Liver (tissue), 9 donors: ENCODE measurements around the gene SYF2. TPM values are rescaled to one million over a fixed set of nuclear protein-coding genes. Genes with fewer than 3 reads are reported as not detected.

Experiments
- DNase-seq: peaks from one replicate; pipeline ENCODE4 v3.0.0-alpha.2; 2017; ENCODE audit warnings: low spot score
- H3K27ac ChIP-seq, 2 donors: one replicate each; pipeline ENCODE4 v1.7.0; 2013; ENCODE audit warnings: inconsistent platforms in 2 of 2, low read length in 2 of 2, control low read depth in 1 of 2, low read depth in 1 of 2, mild to moderate bottlenecking in 1 of 2
- H3K27me3 ChIP-seq, 4 donors: one replicate each; pipeline versions ENCODE4 v1.6.1 to v1.7.0; 2013; ENCODE audit warnings: low read length in 3 of 4, inconsistent platforms in 1 of 4, mild to moderate bottlenecking in 1 of 4, moderate library complexity in 1 of 4; ENCODE audit not compliant: control insufficient read depth in 4 of 4, insufficient read depth in 4 of 4
- H3K36me3 ChIP-seq, 4 donors: one replicate each; pipeline versions ENCODE4 v1.6.1 to v1.7.0; 2013; ENCODE audit warnings: low read length in 3 of 4, mild to moderate bottlenecking in 3 of 4, low read depth in 1 of 4, moderate library complexity in 1 of 4; ENCODE audit not compliant: control insufficient read depth in 4 of 4, insufficient read depth in 3 of 4
- H3K4me1 ChIP-seq, 4 donors: one replicate each; pipeline versions ENCODE4 v1.6.1 to v1.7.0; 2013; ENCODE audit warnings: low read length in 3 of 4, mild to moderate bottlenecking in 3 of 4, moderate library complexity in 1 of 4; ENCODE audit not compliant: control insufficient read depth in 4 of 4, insufficient read depth in 4 of 4
- H3K4me3 ChIP-seq, 3 donors: one replicate each; pipeline versions ENCODE4 v1.6.1 to v1.7.0; 2013; ENCODE audit warnings: low read length in 3 of 3, control low read depth in 1 of 3, low read depth in 1 of 3, mild to moderate bottlenecking in 1 of 3
- H3K9ac ChIP-seq, 2 donors: one replicate each; pipeline ENCODE4 v1.7.0; 2013; ENCODE audit warnings: low read length in 2 of 2, mild to moderate bottlenecking in 2 of 2, moderate library complexity in 2 of 2, control low read depth in 1 of 2, low read depth in 1 of 2
- H3K9me3 ChIP-seq, 4 donors: one replicate each; pipeline versions ENCODE4 v1.6.1 to v1.7.0; 2013; ENCODE audit warnings: low read length in 3 of 4; ENCODE audit not compliant: control insufficient read depth in 4 of 4
- EGR1 ChIP-seq, 2 donors: IDR thresholded peaks; 2 replicates each; pipeline ENCODE4 v1.6.1; 2016 to 2018; ENCODE audit warnings: antibody characterized with exemption in 2 of 2, low read depth in 2 of 2
- FOXA1 ChIP-seq: IDR thresholded peaks from 2 replicates; pipeline ENCODE4 v1.6.1; 2016; ENCODE audit warnings: antibody characterized with exemption
- FOXA2 ChIP-seq: IDR thresholded peaks from 2 replicates; pipeline ENCODE4 v1.6.1; 2016; ENCODE audit warnings: antibody characterized with exemption
- GABPA ChIP-seq, 2 donors: IDR thresholded peaks in 1 of 2; conservative IDR thresholded peaks in 1 of 2; 2 replicates each; pipeline ENCODE4 v1.6.1; 2016; ENCODE audit warnings: antibody characterized with exemption in 2 of 2, mild to moderate bottlenecking in 1 of 2, moderate library complexity in 1 of 2
- HNF4A ChIP-seq, 2 donors: conservative IDR thresholded peaks; 2 replicates each; pipeline ENCODE4 v1.6.1; 2016; ENCODE audit warnings: antibody characterized with exemption in 2 of 2, mild to moderate bottlenecking in 2 of 2
- HNF4G ChIP-seq: IDR thresholded peaks from 2 replicates; pipeline ENCODE4 v1.6.1; 2016; ENCODE audit warnings: antibody characterized with exemption
- JUND ChIP-seq, 2 donors: IDR thresholded peaks; 2 replicates each; pipeline ENCODE4 v1.6.1; 2016; ENCODE audit warnings: antibody characterized with exemption in 2 of 2
- NR2F2 ChIP-seq: IDR thresholded peaks from 2 replicates; pipeline ENCODE4 v1.6.1; 2016; ENCODE audit warnings: antibody characterized with exemption
- RAD21 ChIP-seq, 2 donors: IDR thresholded peaks; 2 replicates each; pipeline ENCODE4 v1.6.1; 2016; ENCODE audit warnings: antibody characterized with exemption in 2 of 2, mild to moderate bottlenecking in 2 of 2
- RXRA ChIP-seq, 2 donors: IDR thresholded peaks; 2 replicates each; pipeline ENCODE4 v1.6.1; 2017 to 2018; ENCODE audit warnings: antibody characterized with exemption in 2 of 2, mild to moderate bottlenecking in 1 of 2
- SP1 ChIP-seq: IDR thresholded peaks from 2 replicates; pipeline ENCODE4 v1.6.1; 2018; ENCODE audit warnings: antibody characterized with exemption, mild to moderate bottlenecking
- TAF1 ChIP-seq: conservative IDR thresholded peaks from 2 replicates; pipeline ENCODE4 v1.6.1; 2016; ENCODE audit warnings: antibody characterized with exemption, mild to moderate bottlenecking
- YY1 ChIP-seq: IDR thresholded peaks from 2 replicates; pipeline ENCODE4 v1.6.1; 2016; ENCODE audit warnings: antibody characterized with exemption, mild to moderate bottlenecking
- WGBS: extraction: QIAGEN DNeasy Blood & Tissue Kit; methylation state at CpG from one replicate; pipeline ENCODE4 v1.1.7; 2013; 5-methylcytosine and 5-hydroxymethylcytosine counted together
- polyA plus RNA-seq, 2 donors: library from polyadenylated mRNA; stranded (reverse) in 1 of 2; unstranded in 1 of 2; fragments of 200-250 nt in 1 of 2; fragments of >200 nt in 1 of 2; fragmentation: Nextera tagmentation in 1 of 2; extraction: Ambion mirVana in 1 of 2; gene quantifications; one replicate each; pipeline versions ENCODE4 v1.2.1 to v1.2.3, GENCODE V29; 2013 to 2015
- total RNA-seq, 2 donors: library from RNA; depleted of rRNA; stranded (reverse); fragments of >200 nt; gene quantifications; one replicate each; pipeline ENCODE4 v1.2.3, GENCODE V29; 2014
- TF ChIP-seq, protein P1 (sequence below): IDR thresholded peaks from 2 replicates; pipeline ENCODE4 v1.6.1; 2016; ENCODE audit warnings: antibody characterized with exemption, mild to moderate bottlenecking
- TF ChIP-seq, protein P2 (sequence below): IDR thresholded peaks from 2 replicates; pipeline ENCODE4 v1.6.1; 2016; ENCODE audit warnings: antibody characterized with exemption
- TF ChIP-seq, protein P3 (sequence below): fragments of 150-350 bp; IDR thresholded peaks from 2 replicates; pipeline ENCODE4 v1.5.1; 2017; ENCODE audit warnings: improper control_type of control experiment, low read depth, low read length; ENCODE audit not compliant: missing input control
- TF ChIP-seq, protein P4 (sequence below): IDR thresholded peaks from 2 replicates; pipeline ENCODE4 v1.6.1; 2016; ENCODE audit warnings: antibody characterized with exemption
- donor health status: healthy.
- donor health status: healthy.
- donor health status: healthy.
- donor health status: healthy.
- donor health status: healthy.

The SYF2 gene
- total and polyA plus RNA-seq, 4 donors, result 12.0 to 24.0 (median 15.2) TPM

DNA sequence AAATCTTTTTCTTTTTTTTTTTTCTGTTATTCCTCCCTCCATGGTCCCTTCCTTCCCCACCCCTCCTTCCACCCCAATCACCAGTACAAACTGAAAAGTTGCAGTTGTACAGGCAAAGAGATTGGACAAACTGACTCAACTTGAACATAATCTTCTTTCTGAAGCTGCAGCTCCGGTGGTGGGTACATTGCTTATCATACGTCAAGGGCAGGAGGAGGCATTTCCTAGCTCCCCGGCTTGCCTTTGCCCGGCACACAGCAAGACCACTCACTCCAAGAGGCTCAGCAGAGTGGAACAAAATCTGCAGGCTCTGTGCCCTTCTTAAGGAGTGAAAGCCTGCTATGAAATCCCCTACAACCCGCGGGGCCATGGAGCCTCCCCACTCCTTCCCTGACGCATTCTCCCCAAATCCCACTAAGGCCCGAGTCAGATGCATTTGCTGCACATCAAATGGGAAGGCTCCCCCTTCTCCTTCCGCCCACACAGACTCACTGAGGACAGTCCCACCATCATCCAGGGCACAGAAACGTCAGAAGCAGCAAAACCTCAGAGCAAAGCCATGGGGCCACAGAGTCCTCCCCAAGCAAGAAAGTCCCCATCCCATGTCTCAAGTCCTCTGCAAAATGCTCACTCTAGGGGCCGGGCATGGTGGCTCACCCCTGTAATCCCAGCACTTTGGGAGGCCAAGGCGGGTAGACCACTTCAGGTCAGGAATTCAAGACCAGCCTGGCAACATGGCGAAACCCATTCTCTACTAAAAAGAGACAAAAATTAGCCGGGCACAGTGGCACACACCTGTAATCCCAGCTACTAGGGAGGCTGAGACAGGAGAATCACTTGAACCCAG lies 45.9 kb downstream of the SYF2 start:
- H3K9ac ChIP-seq, result no peak overlapping the region
- no peak for DNase-seq
- H3K27ac ChIP-seq, result no peak overlapping the region
- no peaks in the 10 kb centered on the region for H3K27me3 ChIP-seq
- H3K36me3 ChIP-seq, result no peaks in the 10 kb centered on the region
- WGBS, result 85% methylated on average over 14 of the region's 14 CpGs
- no peaks in the 10 kb centered on the region for H3K4me1 ChIP-seq
- H3K4me3 ChIP-seq, result no peak overlapping the region
- TF ChIP-seq RAD21 (IDR thresholded peaks at IDR 0.05), result no peak
- TF ChIP-seq TAF1, result no peak
- no peak for TF ChIP-seq EGR1 (IDR thresholded peaks at IDR 0.05; ENCODE audit: low read depth in 2 of 2)
- no peak for TF ChIP-seq FOXA1
- no peak for TF ChIP-seq NR2F2
- H3K9me3 ChIP-seq, result no peaks in the 10 kb centered on the region

DNA sequence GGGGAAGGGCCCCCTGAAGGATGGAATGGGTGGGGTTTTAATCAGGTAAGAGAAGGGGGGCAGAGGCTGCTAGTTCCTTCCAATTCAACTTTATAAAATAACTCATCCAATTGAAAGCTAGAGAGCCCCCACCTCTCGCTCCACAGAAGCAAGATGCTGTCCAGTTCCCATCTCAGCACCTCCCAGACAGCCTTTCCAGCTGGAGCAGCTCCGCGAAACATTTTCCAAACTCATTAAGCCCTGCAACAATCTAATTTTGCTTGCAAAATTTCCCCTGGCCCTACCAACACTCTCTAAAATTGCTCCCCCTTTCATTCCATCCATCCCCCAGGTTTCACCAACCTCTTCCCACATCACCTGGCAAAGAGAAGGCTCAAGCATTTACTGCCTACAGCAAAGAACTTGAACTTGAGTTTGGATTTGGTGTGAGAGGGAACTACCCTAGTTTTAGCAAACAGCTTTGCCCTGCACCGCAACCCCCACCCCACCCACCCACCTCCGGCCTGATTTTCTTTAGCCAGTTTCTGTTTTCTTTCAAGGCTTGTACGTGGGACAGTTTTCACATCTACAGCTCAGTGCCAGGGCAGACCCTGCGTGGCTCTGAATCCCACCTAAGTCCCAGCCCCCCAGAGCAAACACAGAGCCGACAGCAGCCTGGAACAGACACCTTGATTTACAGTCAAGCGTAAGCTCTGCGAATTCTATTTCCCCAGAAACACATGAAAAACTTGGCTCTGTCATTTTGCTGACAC lies 46.7 kb downstream of the SYF2 start:
- H3K36me3 ChIP-seq, result no peaks in the 10 kb centered on the region
- no peak for DNase-seq
- no peak overlapping the region for H3K4me3 ChIP-seq
- no peaks in the 10 kb centered on the region for H3K27me3 ChIP-seq
- H3K27ac ChIP-seq, result no peak overlapping the region
- H3K9me3 ChIP-seq, result no peaks in the 10 kb centered on the region
- H3K4me1 ChIP-seq, result no peaks in the 10 kb centered on the region
- no peak overlapping the region for H3K9ac ChIP-seq
- TF ChIP-seq, protein P1, sequence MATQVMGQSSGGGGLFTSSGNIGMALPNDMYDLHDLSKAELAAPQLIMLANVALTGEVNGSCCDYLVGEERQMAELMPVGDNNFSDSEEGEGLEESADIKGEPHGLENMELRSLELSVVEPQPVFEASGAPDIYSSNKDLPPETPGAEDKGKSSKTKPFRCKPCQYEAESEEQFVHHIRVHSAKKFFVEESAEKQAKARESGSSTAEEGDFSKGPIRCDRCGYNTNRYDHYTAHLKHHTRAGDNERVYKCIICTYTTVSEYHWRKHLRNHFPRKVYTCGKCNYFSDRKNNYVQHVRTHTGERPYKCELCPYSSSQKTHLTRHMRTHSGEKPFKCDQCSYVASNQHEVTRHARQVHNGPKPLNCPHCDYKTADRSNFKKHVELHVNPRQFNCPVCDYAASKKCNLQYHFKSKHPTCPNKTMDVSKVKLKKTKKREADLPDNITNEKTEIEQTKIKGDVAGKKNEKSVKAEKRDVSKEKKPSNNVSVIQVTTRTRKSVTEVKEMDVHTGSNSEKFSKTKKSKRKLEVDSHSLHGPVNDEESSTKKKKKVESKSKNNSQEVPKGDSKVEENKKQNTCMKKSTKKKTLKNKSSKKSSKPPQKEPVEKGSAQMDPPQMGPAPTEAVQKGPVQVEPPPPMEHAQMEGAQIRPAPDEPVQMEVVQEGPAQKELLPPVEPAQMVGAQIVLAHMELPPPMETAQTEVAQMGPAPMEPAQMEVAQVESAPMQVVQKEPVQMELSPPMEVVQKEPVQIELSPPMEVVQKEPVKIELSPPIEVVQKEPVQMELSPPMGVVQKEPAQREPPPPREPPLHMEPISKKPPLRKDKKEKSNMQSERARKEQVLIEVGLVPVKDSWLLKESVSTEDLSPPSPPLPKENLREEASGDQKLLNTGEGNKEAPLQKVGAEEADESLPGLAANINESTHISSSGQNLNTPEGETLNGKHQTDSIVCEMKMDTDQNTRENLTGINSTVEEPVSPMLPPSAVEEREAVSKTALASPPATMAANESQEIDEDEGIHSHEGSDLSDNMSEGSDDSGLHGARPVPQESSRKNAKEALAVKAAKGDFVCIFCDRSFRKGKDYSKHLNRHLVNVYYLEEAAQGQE, result no peak
- TF ChIP-seq, protein P2, sequence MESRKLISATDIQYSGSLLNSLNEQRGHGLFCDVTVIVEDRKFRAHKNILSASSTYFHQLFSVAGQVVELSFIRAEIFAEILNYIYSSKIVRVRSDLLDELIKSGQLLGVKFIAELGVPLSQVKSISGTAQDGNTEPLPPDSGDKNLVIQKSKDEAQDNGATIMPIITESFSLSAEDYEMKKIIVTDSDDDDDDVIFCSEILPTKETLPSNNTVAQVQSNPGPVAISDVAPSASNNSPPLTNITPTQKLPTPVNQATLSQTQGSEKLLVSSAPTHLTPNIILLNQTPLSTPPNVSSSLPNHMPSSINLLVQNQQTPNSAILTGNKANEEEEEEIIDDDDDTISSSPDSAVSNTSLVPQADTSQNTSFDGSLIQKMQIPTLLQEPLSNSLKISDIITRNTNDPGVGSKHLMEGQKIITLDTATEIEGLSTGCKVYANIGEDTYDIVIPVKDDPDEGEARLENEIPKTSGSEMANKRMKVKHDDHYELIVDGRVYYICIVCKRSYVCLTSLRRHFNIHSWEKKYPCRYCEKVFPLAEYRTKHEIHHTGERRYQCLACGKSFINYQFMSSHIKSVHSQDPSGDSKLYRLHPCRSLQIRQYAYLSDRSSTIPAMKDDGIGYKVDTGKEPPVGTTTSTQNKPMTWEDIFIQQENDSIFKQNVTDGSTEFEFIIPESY, result no peak
- TF ChIP-seq SP1 (no peak), FOXA2 (no peak), RXRA (IDR thresholded peaks at IDR 0.05) (no peak), YY1 (no peak), HNF4A (conservative IDR thresholded peaks at IDR 0.05) (no peak), NR2F2 (no peak), FOXA1 (no peak), TAF1 (no peak), JUND (IDR thresholded peaks at IDR 0.05) (no peak), EGR1 (IDR thresholded peaks at IDR 0.05; ENCODE audit: low read depth in 2 of 2) (no peak), HNF4G (no peak), RAD21 (IDR thresholded peaks at IDR 0.05) (no peak), GABPA (IDR thresholded peaks at IDR 0.05 in 1 of 2, conservative IDR thresholded peaks at IDR 0.05 in 1 of 2) (no peak)
- TF ChIP-seq, protein P3, sequence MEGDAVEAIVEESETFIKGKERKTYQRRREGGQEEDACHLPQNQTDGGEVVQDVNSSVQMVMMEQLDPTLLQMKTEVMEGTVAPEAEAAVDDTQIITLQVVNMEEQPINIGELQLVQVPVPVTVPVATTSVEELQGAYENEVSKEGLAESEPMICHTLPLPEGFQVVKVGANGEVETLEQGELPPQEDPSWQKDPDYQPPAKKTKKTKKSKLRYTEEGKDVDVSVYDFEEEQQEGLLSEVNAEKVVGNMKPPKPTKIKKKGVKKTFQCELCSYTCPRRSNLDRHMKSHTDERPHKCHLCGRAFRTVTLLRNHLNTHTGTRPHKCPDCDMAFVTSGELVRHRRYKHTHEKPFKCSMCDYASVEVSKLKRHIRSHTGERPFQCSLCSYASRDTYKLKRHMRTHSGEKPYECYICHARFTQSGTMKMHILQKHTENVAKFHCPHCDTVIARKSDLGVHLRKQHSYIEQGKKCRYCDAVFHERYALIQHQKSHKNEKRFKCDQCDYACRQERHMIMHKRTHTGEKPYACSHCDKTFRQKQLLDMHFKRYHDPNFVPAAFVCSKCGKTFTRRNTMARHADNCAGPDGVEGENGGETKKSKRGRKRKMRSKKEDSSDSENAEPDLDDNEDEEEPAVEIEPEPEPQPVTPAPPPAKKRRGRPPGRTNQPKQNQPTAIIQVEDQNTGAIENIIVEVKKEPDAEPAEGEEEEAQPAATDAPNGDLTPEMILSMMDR, result no peak
- TF ChIP-seq, protein P4, sequence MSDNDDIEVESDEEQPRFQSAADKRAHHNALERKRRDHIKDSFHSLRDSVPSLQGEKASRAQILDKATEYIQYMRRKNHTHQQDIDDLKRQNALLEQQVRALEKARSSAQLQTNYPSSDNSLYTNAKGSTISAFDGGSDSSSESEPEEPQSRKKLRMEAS, result no peak
- 78% methylated on average over 10 of the region's 10 CpGs for WGBS
